GM21825 (cell line): ENCODE results near the gene CD96.
"Not testable (repeated sequence)": the region's sequence is repeated elsewhere in the genome, so short reads cannot be mapped to it uniquely, and the experiment has no call there.

ENCODE experiments used
- ATAC-seq: cut with Tn5 transposase; IDR thresholded peaks from one replicate; pipeline ENCODE4 v1.9.1; 2021; ENCODE audit warnings: mild to moderate bottlenecking, moderate library complexity; ENCODE audit not compliant: unreplicated experiment

Gene CD96

GRCh38 chr3:111669926-111670630, 128.1 kb downstream of the CD96 start:
- ATAC-seq: no peak

GRCh38 chr3:111672461-111672860, 130.5 kb downstream of the CD96 start:
- not testable (repeated sequence) for ATAC-seq

- ATAC-seq: no peak
Observed at GRCh38 chr3:111675846-111676210, 133.8 kb downstream of the CD96 start.

GRCh38 chr3:111676211-111677006, 134.4 kb downstream of the CD96 start:
- ATAC-seq: no peak

- ATAC-seq: no peak
Observed at GRCh38 chr3:111677007-111677392, 135.0 kb downstream of the CD96 start.

- no peak for ATAC-seq
Observed at GRCh38 chr3:111681661-111682426, 139.8 kb downstream of the CD96 start.

GRCh38 chr3:111684640-111685039, 142.6 kb downstream of the CD96 start:
- ATAC-seq: no peak

- no peak for ATAC-seq
Observed at GRCh38 chr3:111688190-111688800, 146.3 kb downstream of the CD96 start.

GRCh38 chr3:111690242-111690641, 148.2 kb downstream of the CD96 start:
- ATAC-seq: peak; percentile 79

- ATAC-seq: no peak
Observed at GRCh38 chr3:111691293-111691909, 149.4 kb downstream of the CD96 start.

- peak; percentile 44 for ATAC-seq
Observed at GRCh38 chr3:111692593-111693552, 150.9 kb downstream of the CD96 start.

- ATAC-seq: no peak
Observed at GRCh38 chr3:111694471-111694870, 152.5 kb downstream of the CD96 start.

- ATAC-seq: no peak
Observed at GRCh38 chr3:111695636-111696117, 153.7 kb downstream of the CD96 start.

- no peak for ATAC-seq
Observed at GRCh38 chr3:111700054-111700453, 158.1 kb downstream of the CD96 start.

- ATAC-seq: no peak
Observed at GRCh38 chr3:111701292-111701906, 159.4 kb downstream of the CD96 start.
